WI38 (cell line): ENCODE measurements around the gene MOXD1.

ENCODE experiments used
- H3K4me3 ChIP-seq: 2 replicates; pipeline ENCODE4 v1.5.1; 2011; ENCODE audit warnings: low read depth, mild to moderate bottlenecking, control low read depth, low read length
- TF ChIP-seq, protein P1 (sequence below): IDR thresholded peaks from 2 replicates; pipeline ENCODE4 v1.5.1; 2012; ENCODE audit warnings: low read depth, mild to moderate bottlenecking, control low read depth, low read length

MOXD1 gene

DNA sequence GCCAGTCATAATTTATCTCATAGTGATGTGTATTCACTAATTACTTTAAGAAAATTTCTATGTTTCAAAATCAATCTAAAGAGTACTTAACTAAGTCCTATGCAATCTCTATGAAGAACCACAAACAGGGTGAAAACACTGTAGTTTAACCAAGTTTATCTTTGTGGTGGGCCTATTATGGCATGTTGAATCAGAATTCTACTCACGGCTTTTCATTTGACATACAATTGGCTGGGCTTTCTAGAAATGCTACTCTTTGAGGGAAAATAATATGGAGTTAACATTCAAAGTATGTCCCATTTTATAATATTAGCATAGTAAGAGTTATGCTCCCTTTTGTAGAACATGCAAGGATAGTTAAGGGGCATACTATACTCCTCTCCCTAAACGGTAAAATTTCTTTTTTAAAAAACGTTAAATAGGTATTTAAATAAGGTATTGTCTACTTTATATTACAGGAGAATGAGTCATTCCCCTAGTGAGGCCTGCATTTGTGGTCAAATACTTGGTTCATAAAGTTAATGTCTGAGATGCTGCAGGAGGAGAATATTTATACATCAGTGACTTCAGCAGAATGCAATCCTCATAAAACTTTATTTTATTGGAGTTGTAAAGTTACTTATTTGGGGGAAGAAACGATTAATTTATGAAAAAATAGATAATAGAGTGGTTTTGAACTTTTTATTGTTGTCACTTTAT, 1.8 kb downstream of the MOXD1 start:
- TF ChIP-seq, protein P1, sequence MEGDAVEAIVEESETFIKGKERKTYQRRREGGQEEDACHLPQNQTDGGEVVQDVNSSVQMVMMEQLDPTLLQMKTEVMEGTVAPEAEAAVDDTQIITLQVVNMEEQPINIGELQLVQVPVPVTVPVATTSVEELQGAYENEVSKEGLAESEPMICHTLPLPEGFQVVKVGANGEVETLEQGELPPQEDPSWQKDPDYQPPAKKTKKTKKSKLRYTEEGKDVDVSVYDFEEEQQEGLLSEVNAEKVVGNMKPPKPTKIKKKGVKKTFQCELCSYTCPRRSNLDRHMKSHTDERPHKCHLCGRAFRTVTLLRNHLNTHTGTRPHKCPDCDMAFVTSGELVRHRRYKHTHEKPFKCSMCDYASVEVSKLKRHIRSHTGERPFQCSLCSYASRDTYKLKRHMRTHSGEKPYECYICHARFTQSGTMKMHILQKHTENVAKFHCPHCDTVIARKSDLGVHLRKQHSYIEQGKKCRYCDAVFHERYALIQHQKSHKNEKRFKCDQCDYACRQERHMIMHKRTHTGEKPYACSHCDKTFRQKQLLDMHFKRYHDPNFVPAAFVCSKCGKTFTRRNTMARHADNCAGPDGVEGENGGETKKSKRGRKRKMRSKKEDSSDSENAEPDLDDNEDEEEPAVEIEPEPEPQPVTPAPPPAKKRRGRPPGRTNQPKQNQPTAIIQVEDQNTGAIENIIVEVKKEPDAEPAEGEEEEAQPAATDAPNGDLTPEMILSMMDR, result no peak
- H3K4me3 ChIP-seq, result peak overlapping the region; percentile 83

DNA sequence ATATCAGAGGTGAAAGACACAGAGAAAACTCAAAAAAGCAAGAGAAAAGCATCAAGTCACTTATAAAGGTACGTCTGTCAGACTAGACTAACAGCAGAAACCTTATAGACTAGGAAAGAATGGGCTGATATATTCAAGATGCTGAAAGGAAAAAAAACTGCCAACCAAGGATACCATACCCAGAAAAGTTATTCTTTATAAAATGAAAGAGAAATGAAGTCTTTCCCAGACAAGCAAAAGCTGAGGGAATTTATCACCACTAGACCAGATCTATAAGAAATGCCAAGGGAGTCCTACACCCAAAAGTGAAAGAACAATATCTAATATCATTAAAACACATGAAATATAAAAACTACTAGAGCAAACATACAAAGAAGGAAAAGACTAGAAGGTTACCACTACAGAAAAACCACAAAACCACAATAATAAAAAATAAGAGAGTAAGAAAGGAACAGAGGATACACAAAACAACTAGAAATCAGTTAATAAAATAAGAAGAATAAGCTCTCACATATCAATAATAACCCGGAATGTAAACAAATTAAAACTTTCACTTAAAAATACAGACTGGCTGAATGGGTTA, 6.2 kb downstream of the MOXD1 start:
- TF ChIP-seq, protein P1, result no peak
- no peak overlapping the region for H3K4me3 ChIP-seq

DNA sequence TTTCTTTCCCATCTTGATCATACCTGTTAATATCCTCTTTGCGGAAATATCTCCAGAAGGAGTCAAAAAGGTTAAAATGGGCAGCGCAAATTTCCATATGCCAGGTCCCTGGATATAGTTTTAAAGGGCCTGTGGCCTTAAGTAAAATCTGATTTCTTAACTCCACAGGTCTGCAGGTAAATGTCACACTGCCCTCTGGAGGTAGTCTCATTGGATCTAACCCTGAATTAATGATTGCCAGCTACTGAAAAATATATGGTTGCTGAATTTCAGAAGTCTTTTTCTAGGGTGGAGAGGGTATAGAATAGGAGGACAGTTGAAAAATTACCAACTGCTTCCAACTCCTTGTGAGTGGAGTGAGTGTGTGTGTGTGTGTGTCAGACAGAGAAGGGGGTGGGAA, 8.5 kb downstream of the MOXD1 start:
- H3K4me3 ChIP-seq, result no peak overlapping the region; the same call in 1 of the 2 replicates
- TF ChIP-seq, protein P1, result no peak

DNA sequence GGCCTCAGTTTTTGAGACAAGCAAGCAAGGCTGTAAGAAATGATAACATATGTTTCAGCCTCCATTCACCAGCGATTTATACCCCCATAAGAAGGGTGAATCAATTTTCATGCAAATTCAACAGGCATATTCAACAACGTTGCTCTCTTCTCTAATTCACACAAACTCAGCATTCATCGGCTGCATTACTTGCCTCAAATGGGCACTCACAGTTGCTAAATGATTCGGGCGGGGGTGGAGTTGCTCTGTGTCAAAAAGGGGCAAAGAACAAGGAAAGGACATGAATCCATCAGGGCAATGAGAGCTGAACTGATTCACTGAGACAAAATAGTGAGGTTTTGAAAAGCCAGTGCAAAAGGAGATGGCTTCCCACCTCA, 9.0 kb downstream of the MOXD1 start:
- H3K4me3 ChIP-seq, result peak overlapping the region; percentile 32
- TF ChIP-seq, protein P1, result no peak

DNA sequence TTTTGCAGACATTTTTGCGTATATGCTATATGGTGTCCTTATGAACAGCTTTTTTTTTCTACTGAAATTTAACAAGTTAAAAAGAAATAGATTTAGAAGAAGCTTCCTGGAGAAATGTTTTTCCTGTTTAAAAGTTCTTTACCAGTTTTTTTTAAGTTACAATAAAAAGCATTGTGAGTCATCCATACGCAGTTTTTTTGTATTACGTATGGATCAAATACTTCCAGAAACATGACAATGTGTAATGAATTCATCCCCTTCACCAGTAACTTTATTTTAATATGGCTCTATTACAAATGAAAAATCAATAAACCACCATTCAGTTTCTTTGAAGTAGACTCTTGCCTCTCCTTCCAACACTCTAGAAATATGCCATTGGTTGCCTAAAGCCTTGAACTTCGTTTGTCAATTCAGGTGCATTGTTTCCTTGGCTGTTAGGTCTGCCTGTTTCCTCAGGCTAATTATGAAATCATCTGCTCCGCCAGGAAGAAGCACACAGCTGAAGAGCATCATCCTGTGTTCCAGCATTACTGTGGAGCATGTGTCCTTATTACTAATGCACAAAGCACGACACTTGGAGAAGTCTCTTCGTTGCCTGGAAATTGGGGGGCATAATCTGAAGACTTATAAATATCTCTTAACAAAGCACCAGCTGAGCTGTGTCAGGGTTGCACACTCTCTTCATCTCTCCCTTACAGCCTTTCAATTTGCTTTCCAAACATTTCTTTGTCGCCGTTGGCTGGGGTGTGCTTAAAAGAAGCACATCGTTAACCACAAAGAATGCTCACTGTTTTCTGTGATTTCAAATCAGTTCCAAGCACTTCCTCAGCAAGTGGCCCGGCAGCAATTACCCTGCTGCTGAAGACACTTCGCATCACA, 9.6 kb downstream of the MOXD1 start:
- TF ChIP-seq, protein P1, result no peak
- peak overlapping the region; percentile 32 for H3K4me3 ChIP-seq

DNA sequence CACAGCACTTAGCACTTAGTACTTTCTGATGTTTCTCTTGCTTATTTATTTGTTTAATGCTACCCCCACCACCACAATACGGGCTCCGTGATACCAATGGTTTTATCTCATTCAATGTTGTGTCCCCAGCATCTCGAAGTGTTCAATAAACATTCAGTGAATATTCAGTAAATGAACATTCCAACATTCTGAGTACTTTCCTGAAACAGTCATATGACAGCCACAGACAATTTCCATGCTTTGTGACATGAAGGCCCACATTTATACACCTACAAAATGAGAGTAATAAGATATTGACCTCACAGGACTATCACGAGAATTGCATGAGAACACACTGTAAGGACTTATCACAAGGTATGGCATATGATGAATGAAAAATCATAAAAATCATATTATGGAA, 10.8 kb downstream of the MOXD1 start:
- TF ChIP-seq, protein P1, result no peak

DNA sequence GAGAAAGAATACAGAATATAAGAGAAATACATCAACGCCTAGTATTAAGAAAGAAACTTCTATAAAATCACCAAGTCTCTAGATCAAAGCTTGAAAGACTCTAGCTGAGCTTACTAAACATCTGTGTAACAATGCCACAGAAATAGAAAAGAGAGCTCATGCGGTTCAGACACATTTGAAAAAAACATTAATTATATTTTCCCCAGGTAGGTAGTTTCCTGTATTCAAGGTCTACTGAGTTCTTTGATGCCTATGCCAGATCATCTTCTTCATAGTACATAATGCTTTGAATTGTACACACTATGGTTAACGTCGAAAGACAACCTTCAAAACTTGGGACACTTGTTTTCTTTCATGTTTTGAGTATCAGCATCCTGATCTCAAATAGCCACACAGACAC, 11.3 kb downstream of the MOXD1 start:
- H3K4me3 ChIP-seq, result no peak overlapping the region
- TF ChIP-seq, protein P1, result no peak

More for the DNA sequence above, 10.8 kb downstream of the MOXD1 start:
- H3K4me3 ChIP-seq, result no peak overlapping the region
